ENCODE measurements around the gene TLX2. TPM values are rescaled to one million over a fixed set of nuclear protein-coding genes. Genes with fewer than 3 reads are reported as not detected.
"Not testable (repeated sequence)": the region's sequence is repeated elsewhere in the genome, so short reads cannot be mapped to it uniquely, and the experiment has no call there.

TLX2 gene
- not detected for polyA plus RNA-seq (ENCODE audit: insufficient read length)

- no peak for DNase-seq (ENCODE audit: low read depth)
Measured at GRCh38 chr2:74514368-74515270, at the start of gene TLX2. Gene TLX2, plus strand, starts transcription at chr2:74514450. Its CDS starts 357 bp downstream, at chr2:74514807.

GRCh38 chr2:74470742-74471141 is 43.5 kb upstream of the TLX2 start:
- not testable (repeated sequence) for DNase-seq (ENCODE audit: low read depth)

- DNase-seq (ENCODE audit: low read depth) = no peak
Measured at GRCh38 chr2:74471332-74472065, 42.8 kb upstream of the TLX2 start.

- peak; percentile 83 for DNase-seq (ENCODE audit: low read depth)
Measured at GRCh38 chr2:74472086-74472944, 41.9 kb upstream of the TLX2 start, which contains the start of gene MRPL53. Gene MRPL53, minus strand, starts transcription at chr2:74472680. Its CDS starts 20 bp downstream, at chr2:74472660.

GRCh38 chr2:74472945-74473258 is 41.3 kb upstream of the TLX2 start:
- no peak for DNase-seq (ENCODE audit: low read depth)

- DNase-seq (ENCODE audit: low read depth) = no peak
Measured at GRCh38 chr2:74474481-74474880, 39.8 kb upstream of the TLX2 start.

GRCh38 chr2:74474899-74475298 is 39.4 kb upstream of the TLX2 start:
- DNase-seq (ENCODE audit: low read depth) = no peak

- DNase-seq (ENCODE audit: low read depth) = no peak
Measured at GRCh38 chr2:74481431-74481830, 32.8 kb upstream of the TLX2 start.

- DNase-seq (ENCODE audit: low read depth) = no peak
Measured at GRCh38 chr2:74481961-74482800, 32.1 kb upstream of the TLX2 start.

- DNase-seq (ENCODE audit: low read depth) = peak; percentile 93
Measured at GRCh38 chr2:74482801-74483674, 31.2 kb upstream of the TLX2 start, which contains the start of the genes CCDC142 and TTC31. Gene CCDC142, minus strand, starts transcription at chr2:74482998. Its CDS starts 161 bp downstream, at chr2:74482837. Gene TTC31, plus strand, starts transcription at chr2:74483081. Its CDS starts 15 bp downstream, at chr2:74483096.

GRCh38 chr2:74483675-74484164 is 30.5 kb upstream of the TLX2 start:
- not testable (repeated sequence) for DNase-seq (ENCODE audit: low read depth)

- no peak for DNase-seq (ENCODE audit: low read depth)
Measured at GRCh38 chr2:74486141-74486540, 28.1 kb upstream of the TLX2 start.

GRCh38 chr2:74488643-74489481 is 25.4 kb upstream of the TLX2 start:
- no peak for DNase-seq (ENCODE audit: low read depth)

- no peak for DNase-seq (ENCODE audit: low read depth)
Measured at GRCh38 chr2:74489906-74490305, 24.3 kb upstream of the TLX2 start.

- DNase-seq (ENCODE audit: low read depth) = no peak
Measured at GRCh38 chr2:74491648-74492544, 22.4 kb upstream of the TLX2 start.

- DNase-seq (ENCODE audit: low read depth) = no peak
Measured at GRCh38 chr2:74493546-74493945, 20.7 kb upstream of the TLX2 start.

GRCh38 chr2:74495440-74495839 is 18.8 kb upstream of the TLX2 start:
- no peak for DNase-seq (ENCODE audit: low read depth)

Measured in forelimb muscle (tissue), 1 donor.